SK-N-SH treated with all-trans-retinoic acid at 6 μM for 48 hours (cell line): ENCODE measurements around the gene SLC12A5.

Experiments used
- ATAC-seq: fragments of 200-7000 bp; cut with Tn5 transposase; 3 replicates; pipeline ENCODE4 v1.9.1; 2020; ENCODE audit warnings: mild to moderate bottlenecking, moderate library complexity
- ARNTL ChIP-seq: fragments of 450-650 bp; formaldehyde crosslinking; IDR thresholded peaks from 2 replicates; pipeline ENCODE4 v1.5.0; 2020; ENCODE audit warnings: low read depth, mild to moderate bottlenecking, moderate library complexity, borderline replicate concordance
- BACH2 ChIP-seq: fragments of 250-450 bp; sonication (Bioruptor Pico); IDR thresholded peaks from 2 replicates; pipeline ENCODE4 v1.9.0; 2021; ENCODE audit warnings: mild to moderate bottlenecking, borderline replicate concordance
- CSDC2 ChIP-seq: fragments of 250-450 bp; sonication (Bioruptor Pico); IDR thresholded peaks from 2 replicates; pipeline ENCODE4 v1.5.0; 2020; ENCODE audit warnings: mild to moderate bottlenecking, moderate library complexity
- ESRRG ChIP-seq: fragments of 250-450 bp; sonication (Bioruptor Pico); IDR thresholded peaks from 2 replicates; pipeline ENCODE4 v1.6.1; 2021; ENCODE audit warnings: mild to moderate bottlenecking
- GLIS3 ChIP-seq: fragments of 250-450 bp; sonication (Bioruptor Pico); IDR thresholded peaks from 2 replicates; pipeline ENCODE4 v1.5.0; 2020; ENCODE audit warnings: mild to moderate bottlenecking, moderate library complexity
- OSR1 ChIP-seq: fragments of 250-450 bp; sonication (Bioruptor Pico); IDR thresholded peaks from 2 replicates; pipeline ENCODE4 v1.8.0; 2022; ENCODE audit warnings: moderate library complexity, mild to moderate bottlenecking, inconsistent platforms
- PPARA ChIP-seq: fragments of 250-450 bp; sonication (Bioruptor Pico); IDR thresholded peaks from 2 replicates; pipeline ENCODE4 v1.5.0; 2020; ENCODE audit warnings: mild to moderate bottlenecking, borderline replicate concordance
- RARB ChIP-seq: fragments of 250-450 bp; sonication (Bioruptor Pico); IDR thresholded peaks from 2 replicates; pipeline ENCODE4 v1.8.0; 2021; ENCODE audit warnings: mild to moderate bottlenecking, moderate library complexity
- TCF4 ChIP-seq: fragments of 250-450 bp; sonication (Bioruptor Pico); IDR thresholded peaks from 2 replicates; pipeline ENCODE4 v1.8.0; 2021; ENCODE audit warnings: mild to moderate bottlenecking, moderate library complexity, borderline replicate concordance
- TOX ChIP-seq: fragments of 250-450 bp; sonication (Bioruptor Pico); IDR thresholded peaks from 2 replicates; pipeline ENCODE4 v1.8.0; 2021; ENCODE audit warnings: mild to moderate bottlenecking, moderate library complexity, borderline replicate concordance
- ZC3H10 ChIP-seq: fragments of 250-450 bp; sonication (Bioruptor Pico); IDR thresholded peaks from 2 replicates; pipeline ENCODE4 v1.5.1; 2021; ENCODE audit warnings: mild to moderate bottlenecking, moderate library complexity
- ZFP3 ChIP-seq: fragments of 250-450 bp; sonication (Bioruptor Pico); IDR thresholded peaks from 2 replicates; pipeline ENCODE4 v1.5.0; 2020; ENCODE audit warnings: mild to moderate bottlenecking, moderate library complexity
- ZFP30 ChIP-seq: fragments of 450-650 bp; formaldehyde crosslinking; IDR thresholded peaks from 2 replicates; pipeline ENCODE4 v1.5.0; 2022; ENCODE audit warnings: mild to moderate bottlenecking, moderate library complexity
- ZNF565 ChIP-seq: fragments of 450-650 bp; formaldehyde crosslinking; conservative IDR thresholded peaks from 2 replicates; pipeline ENCODE4 v1.5.0; 2020; ENCODE audit warnings: low read depth, mild to moderate bottlenecking, moderate library complexity
- ZNF70 ChIP-seq: fragments of 450-650 bp; formaldehyde crosslinking; IDR thresholded peaks from 2 replicates; pipeline ENCODE4 v1.5.0; 2020; ENCODE audit warnings: mild to moderate bottlenecking, moderate library complexity
- ZNF8 ChIP-seq: fragments of 450-650 bp; formaldehyde crosslinking; IDR thresholded peaks from 2 replicates; pipeline ENCODE4 v1.5.0; 2020; ENCODE audit warnings: mild to moderate bottlenecking, moderate library complexity
- TF ChIP-seq, protein P1 (sequence below): fragments of 250-450 bp; sonication (Bioruptor Pico); IDR thresholded peaks from 2 replicates; pipeline ENCODE4 v1.8.0; 2020; ENCODE audit warnings: mild to moderate bottlenecking, moderate library complexity, borderline replicate concordance
- TF ChIP-seq, protein P2 (sequence below): fragments of 250-450 bp; sonication (Bioruptor Pico); IDR thresholded peaks from 2 replicates; pipeline ENCODE4 v1.5.1; 2021; ENCODE audit warnings: mild to moderate bottlenecking, moderate library complexity
- TF ChIP-seq, protein P3 (sequence below): fragments of 250-450 bp; sonication (Bioruptor Pico); IDR thresholded peaks from 2 replicates; pipeline ENCODE4 v1.8.0; 2021; ENCODE audit warnings: low read depth, mild to moderate bottlenecking, moderate library complexity, borderline replicate concordance
- TF ChIP-seq, protein P4 (sequence below): fragments of 250-450 bp; sonication (Bioruptor Pico); IDR thresholded peaks from 2 replicates; pipeline ENCODE4 v1.5.1; 2020; ENCODE audit warnings: low read depth, mild to moderate bottlenecking, moderate library complexity
- TF ChIP-seq, protein P5 (sequence below): fragments of 250-450 bp; sonication (Bioruptor Pico); IDR thresholded peaks from 2 replicates; pipeline ENCODE4 v1.5.0; 2020; ENCODE audit warnings: mild to moderate bottlenecking, moderate library complexity

The SLC12A5 gene

DNA sequence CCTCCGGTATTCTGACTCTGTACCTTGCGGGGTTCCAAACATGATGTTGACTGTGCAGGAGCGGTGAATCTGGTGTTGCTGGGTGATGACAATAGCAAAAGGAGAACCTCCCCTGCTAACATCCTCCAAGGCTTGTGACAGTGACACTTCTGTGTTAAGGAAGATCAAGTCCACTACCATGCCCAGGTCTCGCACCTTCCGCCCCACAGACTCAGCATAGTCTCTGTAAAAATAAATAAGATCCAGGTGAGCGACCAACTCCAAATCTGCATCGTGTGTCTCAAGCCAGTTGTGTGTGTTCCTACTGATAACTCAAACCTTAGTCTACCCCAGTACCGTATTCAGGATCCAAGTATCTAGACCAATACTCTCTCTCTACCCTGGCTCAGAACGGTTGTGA lies 36.0 kb downstream of the SLC12A5 start:
- no peak for ATAC-seq
- no peak for TF ChIP-seq TOX (CRISPR knock-in tag)
- TF ChIP-seq OSR1 (CRISPR knock-in tag) = no peak
- no peak for TF ChIP-seq ZFP3 (CRISPR knock-in tag)
- TF ChIP-seq, protein P1, sequence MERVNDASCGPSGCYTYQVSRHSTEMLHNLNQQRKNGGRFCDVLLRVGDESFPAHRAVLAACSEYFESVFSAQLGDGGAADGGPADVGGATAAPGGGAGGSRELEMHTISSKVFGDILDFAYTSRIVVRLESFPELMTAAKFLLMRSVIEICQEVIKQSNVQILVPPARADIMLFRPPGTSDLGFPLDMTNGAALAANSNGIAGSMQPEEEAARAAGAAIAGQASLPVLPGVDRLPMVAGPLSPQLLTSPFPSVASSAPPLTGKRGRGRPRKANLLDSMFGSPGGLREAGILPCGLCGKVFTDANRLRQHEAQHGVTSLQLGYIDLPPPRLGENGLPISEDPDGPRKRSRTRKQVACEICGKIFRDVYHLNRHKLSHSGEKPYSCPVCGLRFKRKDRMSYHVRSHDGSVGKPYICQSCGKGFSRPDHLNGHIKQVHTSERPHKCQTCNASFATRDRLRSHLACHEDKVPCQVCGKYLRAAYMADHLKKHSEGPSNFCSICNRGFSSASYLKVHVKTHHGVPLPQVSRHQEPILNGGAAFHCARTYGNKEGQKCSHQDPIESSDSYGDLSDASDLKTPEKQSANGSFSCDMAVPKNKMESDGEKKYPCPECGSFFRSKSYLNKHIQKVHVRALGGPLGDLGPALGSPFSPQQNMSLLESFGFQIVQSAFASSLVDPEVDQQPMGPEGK = no peak
- TF ChIP-seq, protein P2, sequence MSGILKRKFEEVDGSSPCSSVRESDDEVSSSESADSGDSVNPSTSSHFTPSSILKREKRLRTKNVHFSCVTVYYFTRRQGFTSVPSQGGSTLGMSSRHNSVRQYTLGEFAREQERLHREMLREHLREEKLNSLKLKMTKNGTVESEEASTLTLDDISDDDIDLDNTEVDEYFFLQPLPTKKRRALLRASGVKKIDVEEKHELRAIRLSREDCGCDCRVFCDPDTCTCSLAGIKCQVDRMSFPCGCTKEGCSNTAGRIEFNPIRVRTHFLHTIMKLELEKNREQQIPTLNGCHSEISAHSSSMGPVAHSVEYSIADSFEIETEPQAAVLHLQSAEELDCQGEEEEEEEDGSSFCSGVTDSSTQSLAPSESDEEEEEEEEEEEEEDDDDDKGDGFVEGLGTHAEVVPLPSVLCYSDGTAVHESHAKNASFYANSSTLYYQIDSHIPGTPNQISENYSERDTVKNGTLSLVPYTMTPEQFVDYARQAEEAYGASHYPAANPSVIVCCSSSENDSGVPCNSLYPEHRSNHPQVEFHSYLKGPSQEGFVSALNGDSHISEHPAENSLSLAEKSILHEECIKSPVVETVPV = no peak
- TF ChIP-seq ZNF565 (CRISPR knock-in tag) = no peak
- TF ChIP-seq ZFP30 (CRISPR knock-in tag) = no peak
- no peak for TF ChIP-seq ZNF8 (CRISPR knock-in tag)
- TF ChIP-seq ESRRG (CRISPR knock-in tag) = no peak
- TF ChIP-seq, protein P3, sequence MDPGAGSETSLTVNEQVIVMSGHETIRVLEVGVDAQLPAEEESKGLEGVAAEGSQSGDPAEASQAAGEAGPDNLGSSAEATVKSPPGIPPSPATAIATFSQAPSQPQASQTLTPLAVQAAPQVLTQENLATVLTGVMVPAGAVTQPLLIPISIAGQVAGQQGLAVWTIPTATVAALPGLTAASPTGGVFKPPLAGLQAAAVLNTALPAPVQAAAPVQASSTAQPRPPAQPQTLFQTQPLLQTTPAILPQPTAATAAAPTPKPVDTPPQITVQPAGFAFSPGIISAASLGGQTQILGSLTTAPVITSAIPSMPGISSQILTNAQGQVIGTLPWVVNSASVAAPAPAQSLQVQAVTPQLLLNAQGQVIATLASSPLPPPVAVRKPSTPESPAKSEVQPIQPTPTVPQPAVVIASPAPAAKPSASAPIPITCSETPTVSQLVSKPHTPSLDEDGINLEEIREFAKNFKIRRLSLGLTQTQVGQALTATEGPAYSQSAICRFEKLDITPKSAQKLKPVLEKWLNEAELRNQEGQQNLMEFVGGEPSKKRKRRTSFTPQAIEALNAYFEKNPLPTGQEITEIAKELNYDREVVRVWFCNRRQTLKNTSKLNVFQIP (CRISPR knock-in tag) = no peak
- TF ChIP-seq PPARA (CRISPR knock-in tag) = no peak
- no peak for TF ChIP-seq TCF4 (CRISPR knock-in tag)
- TF ChIP-seq ARNTL = no peak
- TF ChIP-seq BACH2 = no peak
- TF ChIP-seq, protein P4, sequence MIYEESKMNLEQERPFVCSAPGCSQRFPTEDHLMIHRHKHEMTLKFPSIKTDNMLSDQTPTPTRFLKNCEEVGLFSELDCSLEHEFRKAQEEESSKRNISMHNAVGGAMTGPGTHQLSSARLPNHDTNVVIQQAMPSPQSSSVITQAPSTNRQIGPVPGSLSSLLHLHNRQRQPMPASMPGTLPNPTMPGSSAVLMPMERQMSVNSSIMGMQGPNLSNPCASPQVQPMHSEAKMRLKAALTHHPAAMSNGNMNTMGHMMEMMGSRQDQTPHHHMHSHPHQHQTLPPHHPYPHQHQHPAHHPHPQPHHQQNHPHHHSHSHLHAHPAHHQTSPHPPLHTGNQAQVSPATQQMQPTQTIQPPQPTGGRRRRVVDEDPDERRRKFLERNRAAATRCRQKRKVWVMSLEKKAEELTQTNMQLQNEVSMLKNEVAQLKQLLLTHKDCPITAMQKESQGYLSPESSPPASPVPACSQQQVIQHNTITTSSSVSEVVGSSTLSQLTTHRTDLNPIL (CRISPR knock-in tag) = no peak
- TF ChIP-seq, all 23 proteins: peak for 0

DNA sequence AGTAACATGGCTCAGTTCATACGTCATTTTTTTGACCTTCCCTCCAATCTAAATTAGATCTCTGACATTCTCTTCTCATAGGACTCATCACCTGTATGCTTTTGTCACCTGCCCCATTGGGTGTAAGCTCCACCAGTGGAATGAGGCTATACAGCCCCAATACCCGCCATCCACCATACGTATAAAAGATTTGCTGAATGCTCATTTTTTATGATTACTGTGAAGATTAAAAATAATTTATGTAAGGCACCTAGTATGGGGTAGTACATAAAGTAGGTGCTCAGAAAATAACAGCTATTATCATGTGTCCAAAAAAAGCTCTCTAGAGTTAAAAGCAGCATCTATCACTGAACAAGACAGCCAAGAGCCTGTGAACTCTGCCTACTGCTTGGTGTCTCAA lies 36.7 kb downstream of the SLC12A5 start:
- TF ChIP-seq, protein P5, sequence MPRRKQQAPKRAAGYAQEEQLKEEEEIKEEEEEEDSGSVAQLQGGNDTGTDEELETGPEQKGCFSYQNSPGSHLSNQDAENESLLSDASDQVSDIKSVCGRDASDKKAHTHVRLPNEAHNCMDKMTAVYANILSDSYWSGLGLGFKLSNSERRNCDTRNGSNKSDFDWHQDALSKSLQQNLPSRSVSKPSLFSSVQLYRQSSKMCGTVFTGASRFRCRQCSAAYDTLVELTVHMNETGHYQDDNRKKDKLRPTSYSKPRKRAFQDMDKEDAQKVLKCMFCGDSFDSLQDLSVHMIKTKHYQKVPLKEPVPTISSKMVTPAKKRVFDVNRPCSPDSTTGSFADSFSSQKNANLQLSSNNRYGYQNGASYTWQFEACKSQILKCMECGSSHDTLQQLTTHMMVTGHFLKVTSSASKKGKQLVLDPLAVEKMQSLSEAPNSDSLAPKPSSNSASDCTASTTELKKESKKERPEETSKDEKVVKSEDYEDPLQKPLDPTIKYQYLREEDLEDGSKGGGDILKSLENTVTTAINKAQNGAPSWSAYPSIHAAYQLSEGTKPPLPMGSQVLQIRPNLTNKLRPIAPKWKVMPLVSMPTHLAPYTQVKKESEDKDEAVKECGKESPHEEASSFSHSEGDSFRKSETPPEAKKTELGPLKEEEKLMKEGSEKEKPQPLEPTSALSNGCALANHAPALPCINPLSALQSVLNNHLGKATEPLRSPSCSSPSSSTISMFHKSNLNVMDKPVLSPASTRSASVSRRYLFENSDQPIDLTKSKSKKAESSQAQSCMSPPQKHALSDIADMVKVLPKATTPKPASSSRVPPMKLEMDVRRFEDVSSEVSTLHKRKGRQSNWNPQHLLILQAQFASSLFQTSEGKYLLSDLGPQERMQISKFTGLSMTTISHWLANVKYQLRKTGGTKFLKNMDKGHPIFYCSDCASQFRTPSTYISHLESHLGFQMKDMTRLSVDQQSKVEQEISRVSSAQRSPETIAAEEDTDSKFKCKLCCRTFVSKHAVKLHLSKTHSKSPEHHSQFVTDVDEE (CRISPR knock-in tag) = no peak
- no peak for TF ChIP-seq ZC3H10 (CRISPR knock-in tag)
- TF ChIP-seq ESRRG (CRISPR knock-in tag) = no peak
- TF ChIP-seq, protein P2 = no peak
- TF ChIP-seq BACH2 = no peak
- no peak for TF ChIP-seq ARNTL
- no peak for TF ChIP-seq TCF4 (CRISPR knock-in tag)
- TF ChIP-seq TOX (CRISPR knock-in tag) = no peak
- no peak for TF ChIP-seq ZNF70
- TF ChIP-seq RARB (CRISPR knock-in tag) = no peak
- no peak for TF ChIP-seq ZNF565 (CRISPR knock-in tag)
- TF ChIP-seq CSDC2 (CRISPR knock-in tag) = no peak
- no peak for TF ChIP-seq ZFP30 (CRISPR knock-in tag)
- no peak for TF ChIP-seq GLIS3
- no peak for ATAC-seq
